NCI-H1048 (cell line): Measurements from ENCODE around the gene TEAD1.

Experiments used
- DNase-seq: peaks from one replicate; lab custom pipeline; 2025; lab: John Stamatoyannopoulos, UW

TEAD1 gene

GRCh38 chr11:12707500-12707880 lies 33.3 kb downstream of the TEAD1 start:
- no peak for DNase-seq

GRCh38 chr11:12711496-12711895 lies 37.3 kb downstream of the TEAD1 start:
- no peak for DNase-seq

- no peak for DNase-seq
Measured at GRCh38 chr11:12712132-12712531, 37.9 kb downstream of the TEAD1 start.

- no peak for DNase-seq
Measured at GRCh38 chr11:12715131-12715530, 40.9 kb downstream of the TEAD1 start.

- DNase-seq = no peak
Measured at GRCh38 chr11:12715941-12716340, 41.7 kb downstream of the TEAD1 start.

- DNase-seq = no peak
Measured at GRCh38 chr11:12716816-12717215, 42.6 kb downstream of the TEAD1 start.

- no peak for DNase-seq
Measured at GRCh38 chr11:12717851-12718291, 43.6 kb downstream of the TEAD1 start.

- DNase-seq = no peak
Measured at GRCh38 chr11:12719221-12719620, 45.0 kb downstream of the TEAD1 start.

GRCh38 chr11:12721816-12722604 lies 47.8 kb downstream of the TEAD1 start:
- no peak for DNase-seq

GRCh38 chr11:12723421-12724300 lies 49.4 kb downstream of the TEAD1 start:
- no peak for DNase-seq

GRCh38 chr11:12724301-12725054 lies 50.3 kb downstream of the TEAD1 start:
- no peak for DNase-seq

GRCh38 chr11:12725055-12725862 lies 51.0 kb downstream of the TEAD1 start:
- no peak for DNase-seq

GRCh38 chr11:12725863-12726682 lies 51.9 kb downstream of the TEAD1 start:
- no peak for DNase-seq

GRCh38 chr11:12727563-12728211 lies 53.5 kb downstream of the TEAD1 start:
- DNase-seq = no peak

- DNase-seq = no peak
Measured at GRCh38 chr11:12728417-12728816, 54.2 kb downstream of the TEAD1 start.

GRCh38 chr11:12729941-12730340 lies 55.7 kb downstream of the TEAD1 start:
- DNase-seq = no peak

GRCh38 chr11:12731841-12732336 lies 57.7 kb downstream of the TEAD1 start:
- DNase-seq = no peak

- DNase-seq = no peak
Measured at GRCh38 chr11:12733091-12733490, 58.9 kb downstream of the TEAD1 start.

GRCh38 chr11:12734625-12735024 lies 60.4 kb downstream of the TEAD1 start:
- DNase-seq = no peak

- DNase-seq = no peak
Measured at GRCh38 chr11:12735262-12735661, 61.0 kb downstream of the TEAD1 start.
